Transverse colon (tissue), 4 donors: ENCODE results near the gene WWOX.

Experiments
- CTCF ChIP-seq, 5 experiments: fragments of 200-600 bp in 3 of 5; fragments of 450-650 bp in 2 of 5; sonication (generic) in 3 of 5; IDR thresholded peaks; 1 replicate in 2 of 5; 2 replicates in 3 of 5; pipeline ENCODE4 v1.5.1; 2016 to 2017; ENCODE audit warnings: antibody characterized with exemption in 5 of 5, inconsistent platforms in 3 of 5, mild to moderate bottlenecking in 2 of 5, moderate library complexity in 1 of 5
- POLR2A ChIP-seq: fragments of 450-650 bp; IDR thresholded peaks from one replicate; pipeline ENCODE4 v1.6.1; 2016; ENCODE audit warnings: antibody characterized with exemption, mild to moderate bottlenecking, moderate library complexity
- POLR2AphosphoS5 ChIP-seq, 3 donors: sonication (generic); formaldehyde crosslinking; IDR thresholded peaks; one replicate each; pipeline ENCODE4 v1.6.1; 2016; ENCODE audit warnings: antibody characterized with exemption in 3 of 3

- TF ChIP-seq CTCF (IDR thresholded peaks at IDR 0.05) (no peak), POLR2A (no peak), POLR2AphosphoS5 (IDR thresholded peaks at IDR 0.05) (no peak)
Observed at GRCh38 chr16:78199325-78200022, 100.0 kb downstream of the WWOX start.
